ENCODE results near the gene TNFRSF12A. TPM values are rescaled to one million over a fixed set of nuclear protein-coding genes. Genes with fewer than 3 reads are reported as not detected.

The TNFRSF12A gene
- total and polyA plus RNA-seq, 9 of the 15 experiments (the other 6 are each of a cell fraction or from before 2014, with no cell fraction given), result 0.41 to 61.8 (median 26.5) TPM

DNA sequence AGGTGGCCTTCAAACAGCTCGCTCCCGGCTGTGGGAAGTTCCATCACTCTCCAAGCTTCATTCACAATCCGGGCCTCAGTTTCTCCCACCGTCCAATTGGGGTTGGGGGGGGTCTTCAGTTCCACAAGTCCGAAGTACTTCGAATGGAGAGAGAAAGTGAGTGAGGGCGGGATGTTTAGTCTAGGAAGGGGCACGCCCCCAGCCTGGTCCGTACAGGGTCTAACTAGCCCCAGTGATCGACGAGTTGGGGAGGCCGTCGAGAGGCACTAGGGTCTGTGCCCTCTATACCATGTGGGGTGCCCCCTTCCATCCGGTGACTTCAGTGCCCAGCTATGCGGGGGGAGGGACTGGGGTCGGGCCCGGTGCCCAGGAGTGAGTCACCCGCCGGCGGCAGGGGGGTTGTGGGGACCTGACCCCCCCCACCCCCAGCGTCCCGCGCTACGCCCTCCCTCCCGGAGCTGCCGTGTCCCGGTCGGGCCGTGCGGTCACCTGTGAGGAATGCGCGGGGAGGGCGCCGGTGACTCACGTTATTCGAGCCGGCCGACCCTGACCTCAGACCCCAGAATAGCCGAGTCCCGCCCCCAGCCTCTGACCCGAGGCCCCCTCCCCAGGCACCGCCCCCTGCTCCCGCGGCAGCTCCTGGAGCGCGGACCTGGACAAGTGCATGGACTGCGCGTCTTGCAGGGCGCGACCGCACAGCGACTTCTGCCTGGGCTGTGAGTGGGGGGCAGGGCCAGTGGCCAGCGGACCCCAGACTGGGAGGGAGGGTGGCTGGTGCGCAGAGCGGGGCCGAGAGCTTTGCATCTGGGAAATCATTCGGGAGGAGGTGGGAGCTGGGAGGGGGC lies 658 bp downstream of the TNFRSF12A start (continued):
- TF ChIP-seq, protein P1, sequence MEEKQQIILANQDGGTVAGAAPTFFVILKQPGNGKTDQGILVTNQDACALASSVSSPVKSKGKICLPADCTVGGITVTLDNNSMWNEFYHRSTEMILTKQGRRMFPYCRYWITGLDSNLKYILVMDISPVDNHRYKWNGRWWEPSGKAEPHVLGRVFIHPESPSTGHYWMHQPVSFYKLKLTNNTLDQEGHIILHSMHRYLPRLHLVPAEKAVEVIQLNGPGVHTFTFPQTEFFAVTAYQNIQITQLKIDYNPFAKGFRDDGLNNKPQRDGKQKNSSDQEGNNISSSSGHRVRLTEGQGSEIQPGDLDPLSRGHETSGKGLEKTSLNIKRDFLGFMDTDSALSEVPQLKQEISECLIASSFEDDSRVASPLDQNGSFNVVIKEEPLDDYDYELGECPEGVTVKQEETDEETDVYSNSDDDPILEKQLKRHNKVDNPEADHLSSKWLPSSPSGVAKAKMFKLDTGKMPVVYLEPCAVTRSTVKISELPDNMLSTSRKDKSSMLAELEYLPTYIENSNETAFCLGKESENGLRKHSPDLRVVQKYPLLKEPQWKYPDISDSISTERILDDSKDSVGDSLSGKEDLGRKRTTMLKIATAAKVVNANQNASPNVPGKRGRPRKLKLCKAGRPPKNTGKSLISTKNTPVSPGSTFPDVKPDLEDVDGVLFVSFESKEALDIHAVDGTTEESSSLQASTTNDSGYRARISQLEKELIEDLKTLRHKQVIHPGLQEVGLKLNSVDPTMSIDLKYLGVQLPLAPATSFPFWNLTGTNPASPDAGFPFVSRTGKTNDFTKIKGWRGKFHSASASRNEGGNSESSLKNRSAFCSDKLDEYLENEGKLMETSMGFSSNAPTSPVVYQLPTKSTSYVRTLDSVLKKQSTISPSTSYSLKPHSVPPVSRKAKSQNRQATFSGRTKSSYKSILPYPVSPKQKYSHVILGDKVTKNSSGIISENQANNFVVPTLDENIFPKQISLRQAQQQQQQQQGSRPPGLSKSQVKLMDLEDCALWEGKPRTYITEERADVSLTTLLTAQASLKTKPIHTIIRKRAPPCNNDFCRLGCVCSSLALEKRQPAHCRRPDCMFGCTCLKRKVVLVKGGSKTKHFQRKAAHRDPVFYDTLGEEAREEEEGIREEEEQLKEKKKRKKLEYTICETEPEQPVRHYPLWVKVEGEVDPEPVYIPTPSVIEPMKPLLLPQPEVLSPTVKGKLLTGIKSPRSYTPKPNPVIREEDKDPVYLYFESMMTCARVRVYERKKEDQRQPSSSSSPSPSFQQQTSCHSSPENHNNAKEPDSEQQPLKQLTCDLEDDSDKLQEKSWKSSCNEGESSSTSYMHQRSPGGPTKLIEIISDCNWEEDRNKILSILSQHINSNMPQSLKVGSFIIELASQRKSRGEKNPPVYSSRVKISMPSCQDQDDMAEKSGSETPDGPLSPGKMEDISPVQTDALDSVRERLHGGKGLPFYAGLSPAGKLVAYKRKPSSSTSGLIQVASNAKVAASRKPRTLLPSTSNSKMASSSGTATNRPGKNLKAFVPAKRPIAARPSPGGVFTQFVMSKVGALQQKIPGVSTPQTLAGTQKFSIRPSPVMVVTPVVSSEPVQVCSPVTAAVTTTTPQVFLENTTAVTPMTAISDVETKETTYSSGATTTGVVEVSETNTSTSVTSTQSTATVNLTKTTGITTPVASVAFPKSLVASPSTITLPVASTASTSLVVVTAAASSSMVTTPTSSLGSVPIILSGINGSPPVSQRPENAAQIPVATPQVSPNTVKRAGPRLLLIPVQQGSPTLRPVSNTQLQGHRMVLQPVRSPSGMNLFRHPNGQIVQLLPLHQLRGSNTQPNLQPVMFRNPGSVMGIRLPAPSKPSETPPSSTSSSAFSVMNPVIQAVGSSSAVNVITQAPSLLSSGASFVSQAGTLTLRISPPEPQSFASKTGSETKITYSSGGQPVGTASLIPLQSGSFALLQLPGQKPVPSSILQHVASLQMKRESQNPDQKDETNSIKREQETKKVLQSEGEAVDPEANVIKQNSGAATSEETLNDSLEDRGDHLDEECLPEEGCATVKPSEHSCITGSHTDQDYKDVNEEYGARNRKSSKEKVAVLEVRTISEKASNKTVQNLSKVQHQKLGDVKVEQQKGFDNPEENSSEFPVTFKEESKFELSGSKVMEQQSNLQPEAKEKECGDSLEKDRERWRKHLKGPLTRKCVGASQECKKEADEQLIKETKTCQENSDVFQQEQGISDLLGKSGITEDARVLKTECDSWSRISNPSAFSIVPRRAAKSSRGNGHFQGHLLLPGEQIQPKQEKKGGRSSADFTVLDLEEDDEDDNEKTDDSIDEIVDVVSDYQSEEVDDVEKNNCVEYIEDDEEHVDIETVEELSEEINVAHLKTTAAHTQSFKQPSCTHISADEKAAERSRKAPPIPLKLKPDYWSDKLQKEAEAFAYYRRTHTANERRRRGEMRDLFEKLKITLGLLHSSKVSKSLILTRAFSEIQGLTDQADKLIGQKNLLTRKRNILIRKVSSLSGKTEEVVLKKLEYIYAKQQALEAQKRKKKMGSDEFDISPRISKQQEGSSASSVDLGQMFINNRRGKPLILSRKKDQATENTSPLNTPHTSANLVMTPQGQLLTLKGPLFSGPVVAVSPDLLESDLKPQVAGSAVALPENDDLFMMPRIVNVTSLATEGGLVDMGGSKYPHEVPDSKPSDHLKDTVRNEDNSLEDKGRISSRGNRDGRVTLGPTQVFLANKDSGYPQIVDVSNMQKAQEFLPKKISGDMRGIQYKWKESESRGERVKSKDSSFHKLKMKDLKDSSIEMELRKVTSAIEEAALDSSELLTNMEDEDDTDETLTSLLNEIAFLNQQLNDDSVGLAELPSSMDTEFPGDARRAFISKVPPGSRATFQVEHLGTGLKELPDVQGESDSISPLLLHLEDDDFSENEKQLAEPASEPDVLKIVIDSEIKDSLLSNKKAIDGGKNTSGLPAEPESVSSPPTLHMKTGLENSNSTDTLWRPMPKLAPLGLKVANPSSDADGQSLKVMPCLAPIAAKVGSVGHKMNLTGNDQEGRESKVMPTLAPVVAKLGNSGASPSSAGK (IDR thresholded peaks at IDR 0.05), result no peak; the same call in none of the 2 replicates
- TF ChIP-seq KLF16 (IDR thresholded peaks at IDR 0.05) (no peak), ELK1 (CRISPR knock-in tag; IDR thresholded peaks at IDR 0.05) (no peak), ELF2 (CRISPR knock-in tag; IDR thresholded peaks at IDR 0.05) (no peak), PRPF4 (IDR thresholded peaks at IDR 0.05; ENCODE audit: insufficient read depth, low read depth, low read length, poor library complexity, severe bottlenecking) (peak; percentile 10), POLR3G (IDR thresholded peaks at IDR 0.05; ENCODE audit: extremely low read depth, insufficient read length, insufficient replicate concordance) (no peak)
- TF ChIP-seq, protein P2, sequence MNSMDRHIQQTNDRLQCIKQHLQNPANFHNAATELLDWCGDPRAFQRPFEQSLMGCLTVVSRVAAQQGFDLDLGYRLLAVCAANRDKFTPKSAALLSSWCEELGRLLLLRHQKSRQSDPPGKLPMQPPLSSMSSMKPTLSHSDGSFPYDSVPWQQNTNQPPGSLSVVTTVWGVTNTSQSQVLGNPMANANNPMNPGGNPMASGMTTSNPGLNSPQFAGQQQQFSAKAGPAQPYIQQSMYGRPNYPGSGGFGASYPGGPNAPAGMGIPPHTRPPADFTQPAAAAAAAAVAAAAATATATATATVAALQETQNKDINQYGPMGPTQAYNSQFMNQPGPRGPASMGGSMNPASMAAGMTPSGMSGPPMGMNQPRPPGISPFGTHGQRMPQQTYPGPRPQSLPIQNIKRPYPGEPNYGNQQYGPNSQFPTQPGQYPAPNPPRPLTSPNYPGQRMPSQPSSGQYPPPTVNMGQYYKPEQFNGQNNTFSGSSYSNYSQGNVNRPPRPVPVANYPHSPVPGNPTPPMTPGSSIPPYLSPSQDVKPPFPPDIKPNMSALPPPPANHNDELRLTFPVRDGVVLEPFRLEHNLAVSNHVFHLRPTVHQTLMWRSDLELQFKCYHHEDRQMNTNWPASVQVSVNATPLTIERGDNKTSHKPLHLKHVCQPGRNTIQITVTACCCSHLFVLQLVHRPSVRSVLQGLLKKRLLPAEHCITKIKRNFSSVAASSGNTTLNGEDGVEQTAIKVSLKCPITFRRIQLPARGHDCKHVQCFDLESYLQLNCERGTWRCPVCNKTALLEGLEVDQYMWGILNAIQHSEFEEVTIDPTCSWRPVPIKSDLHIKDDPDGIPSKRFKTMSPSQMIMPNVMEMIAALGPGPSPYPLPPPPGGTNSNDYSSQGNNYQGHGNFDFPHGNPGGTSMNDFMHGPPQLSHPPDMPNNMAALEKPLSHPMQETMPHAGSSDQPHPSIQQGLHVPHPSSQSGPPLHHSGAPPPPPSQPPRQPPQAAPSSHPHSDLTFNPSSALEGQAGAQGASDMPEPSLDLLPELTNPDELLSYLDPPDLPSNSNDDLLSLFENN (IDR thresholded peaks at IDR 0.05; ENCODE audit: low read depth in 2 of 2, low read length in 2 of 2), result peak in 1 of 2 experiments; percentile 7; a peak in 2 of 4 replicates

Measured in K562 (cell line).